ENCODE data around the gene RB1. TPM values are rescaled to one million over a fixed set of nuclear protein-coding genes. Genes with fewer than 3 reads are reported as not detected.

RB1 gene
- total RNA-seq, 1 donor from 2014 or later: 28.6 TPM

DNA sequence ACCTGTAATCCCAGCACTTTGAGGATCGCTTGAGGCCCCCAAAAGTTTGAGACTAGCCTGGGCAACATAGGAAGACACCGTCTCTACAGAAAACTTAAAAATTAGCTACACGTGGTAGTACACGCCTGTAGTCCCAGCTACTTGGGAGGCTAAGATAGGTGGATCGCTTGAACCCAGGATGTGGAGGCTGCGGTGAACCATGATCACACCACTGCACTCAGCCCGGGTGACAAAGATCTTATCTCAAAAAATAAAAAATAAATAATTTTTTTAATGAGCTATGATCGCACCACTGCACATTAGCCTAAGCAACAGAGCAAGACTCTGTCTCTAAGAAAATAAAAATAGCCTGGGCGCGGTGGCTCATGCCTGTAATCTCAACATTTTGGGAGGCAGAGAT is 222.7 kb downstream of the RB1 start:
- no peak for DNase-seq (ENCODE audit: low read depth in 2 of 2)

DNA sequence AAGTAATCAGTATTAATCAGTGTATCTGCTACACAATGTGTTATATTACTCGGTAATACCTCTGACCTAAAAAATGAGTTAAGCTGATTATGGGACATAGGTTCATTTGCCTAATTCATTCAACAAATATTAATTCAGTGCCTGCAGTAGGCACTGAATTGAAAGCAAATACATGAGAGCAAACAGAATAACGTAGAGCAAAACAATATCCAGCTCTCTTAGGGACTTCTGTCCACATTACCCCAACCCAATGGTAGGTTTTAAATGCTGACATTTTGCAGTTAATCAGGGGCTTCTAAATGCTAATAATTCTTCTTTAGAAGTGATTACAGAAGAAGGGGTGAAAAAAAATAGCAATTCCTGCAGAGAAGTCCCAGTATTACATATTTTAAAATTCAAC is 224.4 kb downstream of the RB1 start:
- no peak for DNase-seq (ENCODE audit: low read depth in 2 of 2)

DNA sequence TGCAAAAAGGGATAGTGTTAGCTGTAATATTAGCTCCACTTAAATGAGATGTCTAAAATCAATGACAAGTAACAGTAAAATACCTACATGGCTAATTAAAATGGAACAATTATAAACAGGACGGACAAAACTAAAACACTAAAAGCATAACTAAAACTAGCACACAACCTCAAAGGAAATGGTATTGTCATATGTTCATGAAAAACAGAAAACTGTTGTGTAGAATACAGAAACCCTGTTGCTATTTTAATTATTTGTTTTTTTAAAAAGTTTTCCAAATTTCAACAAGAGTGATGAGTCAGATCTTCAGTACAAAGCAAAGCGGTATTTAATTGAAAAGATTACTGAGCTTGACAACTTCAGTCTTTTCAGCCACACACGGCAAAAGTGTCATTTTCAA is 225.2 kb downstream of the RB1 start:
- DNase-seq (ENCODE audit: low read depth in 2 of 2): no peak

DNA sequence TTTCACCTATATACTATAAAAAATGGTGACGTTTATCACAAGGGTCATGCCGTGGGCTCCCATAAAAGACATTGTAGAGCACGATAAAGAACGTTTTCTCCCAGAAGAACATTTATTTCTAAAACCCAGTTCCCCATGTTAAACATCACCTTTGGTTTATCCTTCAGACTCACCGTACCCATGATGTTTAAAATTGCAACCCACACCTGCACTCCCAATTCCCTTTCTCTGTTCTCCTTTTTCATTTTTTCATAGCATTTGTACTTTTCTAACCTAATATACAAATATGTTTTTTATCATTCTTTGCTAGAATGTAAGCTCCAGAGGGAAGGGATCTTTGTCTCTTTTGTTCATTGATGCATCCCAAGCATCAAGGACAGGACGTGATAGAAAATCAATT is 227.3 kb downstream of the RB1 start:
- no peak for DNase-seq (ENCODE audit: low read depth in 2 of 2)

Other genes starting within 250 kb of the RB1 start
- 21.8 and 27.8 TPM in 2 replicates for gene MED4, start 208.6 kb upstream of the RB1 start, total RNA-seq
- gene ITM2B, start 70.5 kb upstream of the RB1 start, total RNA-seq: 217 and 400 TPM in 2 replicates
- gene LPAR6, start 109.4 kb downstream of the RB1 start, total RNA-seq: 19.6 and 25.6 TPM in 2 replicates
- 10.0 and 15.3 TPM in 2 replicates for gene RCBTB2, start 229.3 kb downstream of the RB1 start, total RNA-seq